HepG2 (cell line): ENCODE results near the gene NELFB. TPM values are rescaled to one million over a fixed set of nuclear protein-coding genes. Genes with fewer than 3 reads are reported as not detected.

Source experiments
- DDIT3 ChIP-seq: sonication (generic); formaldehyde crosslinking; IDR thresholded peaks from 2 replicates; pipeline ENCODE4 v1.4.0; 2020; ENCODE audit warnings: mild to moderate bottlenecking, missing genetic modification reagents
- DMTF1 ChIP-seq: sonication (generic); formaldehyde crosslinking; IDR thresholded peaks from 2 replicates; pipeline ENCODE4 v1.4.0; 2020; ENCODE audit warnings: mild to moderate bottlenecking, missing genetic modification reagents
- FLYWCH1 ChIP-seq: sonication (generic); formaldehyde crosslinking; IDR thresholded peaks from 2 replicates; pipeline ENCODE4 v1.8.1; 2023; ENCODE audit warnings: mild to moderate bottlenecking, missing genetic modification reagents
- HDAC1 ChIP-seq: sonication (generic); formaldehyde crosslinking; IDR thresholded peaks from 2 replicates; pipeline ENCODE4 v1.5.1; 2020; ENCODE audit warnings: mild to moderate bottlenecking, missing genetic modification reagents
- HDAC2 ChIP-seq: sonication (generic); formaldehyde crosslinking; IDR thresholded peaks from 2 replicates; pipeline ENCODE4 v1.4.0; 2020; ENCODE audit warnings: missing genetic modification reagents
- HNF1A ChIP-seq, 2 experiments: sonication (generic) in 1 of 2; formaldehyde crosslinking in 1 of 2; IDR thresholded peaks; 2 replicates each; pipeline versions ENCODE4 v1.4.0 to v1.6.1; 2016 to 2020; ENCODE audit warnings: borderline replicate concordance in 1 of 2, low read depth in 1 of 2, mild to moderate bottlenecking in 1 of 2, missing genetic modification reagents in 1 of 2
- HNRNPK ChIP-seq: fragments of 200-400 bp; formaldehyde crosslinking; IDR thresholded peaks from 2 replicates; pipeline ENCODE4 v1.6.1; 2018; ENCODE audit warnings: low read length, low read depth, moderate library complexity, mild to moderate bottlenecking; ENCODE audit not compliant: poor library complexity, severe bottlenecking
- NBN ChIP-seq: fragments of 450-650 bp; conservative IDR thresholded peaks from 2 replicates; pipeline ENCODE4 v1.6.1; 2017
- SRF ChIP-seq: IDR thresholded peaks from 2 replicates; pipeline ENCODE4 v1.6.1; 2011; ENCODE audit warnings: mild to moderate bottlenecking, low read depth, low read length, moderate library complexity
- ZFP1 ChIP-seq: IDR thresholded peaks from 2 replicates; pipeline ENCODE4 v1.6.1; 2016
- ZNF280B ChIP-seq: sonication (generic); formaldehyde crosslinking; IDR thresholded peaks from 2 replicates; pipeline ENCODE4 v1.5.0; 2020; ENCODE audit warnings: missing genetic modification reagents, mild to moderate bottlenecking, borderline replicate concordance
- polyA plus RNA-seq, 8 experiments: library from polyadenylated mRNA; depleted of rRNA in 3 of 8; stranded (reverse) in 7 of 8; unstranded in 1 of 8; fragments of >200 nt; fragmentation: Illumina TruSeq in 4 of 8; extraction: Trizol in 4 of 8; gene quantifications; 2 replicates each; pipeline versions ENCODE4 v1.2.1 to v1.2.3, GENCODE V29; 2011 to 2016; ENCODE audit warnings: low read depth in 4 of 8, missing spikeins in 1 of 8, mixed read lengths in 1 of 8; ENCODE audit not compliant: insufficient read depth in 1 of 8
- total RNA-seq, 5 experiments: library from RNA; depleted of rRNA; stranded (reverse); fragments of >200 nt; fragmentation: Illumina TruSeq; extraction: Trizol; gene quantifications; 2 replicates each; pipeline ENCODE4 v1.2.3, GENCODE V29; 2016; ENCODE audit warnings: low read depth in 1 of 5

The NELFB gene
- total and polyA plus RNA-seq, 2 of the 13 experiments (the other 11 are each of a cell fraction or from before 2014, with no cell fraction given) = 26.5 to 45.8 TPM

GRCh38 chr9:137227853-137228505 is 27.1 kb upstream of the NELFB start (continued):
- no peak for TF ChIP-seq ZNF280B (CRISPR knock-in tag)
- TF ChIP-seq DDIT3 (CRISPR knock-in tag) = no peak
- TF ChIP-seq ZFP1 (CRISPR knock-in tag) = no peak
- TF ChIP-seq HNF1A (IDR thresholded peaks at IDR 0.05; ENCODE audit: low read depth) = no peak
- no peak for TF ChIP-seq HNF1A (CRISPR knock-in tag; IDR thresholded peaks at IDR 0.05; ENCODE audit: borderline replicate concordance)
- TF ChIP-seq HDAC1 (CRISPR knock-in tag) = 0 out of 2 replicates have a peak, but pooled peaks have one; percentile 7
- TF ChIP-seq NBN = no peak
- no peak for TF ChIP-seq FLYWCH1 (CRISPR knock-in tag)
- no peak for TF ChIP-seq HDAC2 (CRISPR knock-in tag)
- no peak for TF ChIP-seq SRF
- no peak for TF ChIP-seq DMTF1 (CRISPR knock-in tag)
- TF ChIP-seq HNRNPK = peak; percentile 13
